Parathyroid adenoma (tissue), 2 donors: ENCODE data around the gene KIF26A.

ENCODE experiments used
- H2AFZ ChIP-seq: fragments of 300-600 bp; sonication (generic); one replicate; pipeline ENCODE4 v1.7.0; 2017; ENCODE audit warnings: antibody characterized with exemption, mild to moderate bottlenecking
- H3K27ac ChIP-seq: fragments of 300-600 bp; sonication (generic); one replicate; pipeline ENCODE4 v1.7.0; 2017
- H3K27me3 ChIP-seq: fragments of 300-600 bp; sonication (generic); one replicate; pipeline ENCODE4 v1.7.0; 2017; ENCODE audit warnings: low read length; ENCODE audit not compliant: control insufficient read depth, insufficient read depth
- H3K36me3 ChIP-seq: fragments of 300-600 bp; sonication (generic); one replicate; pipeline ENCODE4 v1.7.0; 2017; ENCODE audit warnings: low read length; ENCODE audit not compliant: control insufficient read depth, insufficient read depth
- H3K4me1 ChIP-seq: fragments of 300-600 bp; sonication (generic); one replicate; pipeline ENCODE4 v1.7.0; 2017; ENCODE audit warnings: control low read depth
- H3K4me2 ChIP-seq: fragments of 300-600 bp; sonication (generic); one replicate; pipeline ENCODE4 v1.7.0; 2017; ENCODE audit warnings: low read length
- H3K4me3 ChIP-seq: fragments of 300-600 bp; sonication (generic); one replicate; pipeline ENCODE4 v1.7.0; 2017; ENCODE audit warnings: low read depth, low read length
- H3K79me2 ChIP-seq: fragments of 300-600 bp; sonication (generic); one replicate; pipeline ENCODE4 v1.7.0; 2017; ENCODE audit warnings: control low read depth
- H3K9ac ChIP-seq: fragments of 300-600 bp; sonication (generic); one replicate; pipeline ENCODE4 v1.7.0; 2017; ENCODE audit warnings: mild to moderate bottlenecking
- H3K9me3 ChIP-seq: fragments of 300-600 bp; sonication (generic); one replicate; pipeline ENCODE4 v1.7.0; 2017; ENCODE audit warnings: low read length; ENCODE audit not compliant: control insufficient read depth
- CTCF ChIP-seq: fragments of 300-600 bp; sonication (generic); IDR thresholded peaks from one replicate; pipeline ENCODE4 v1.7.0; 2017; ENCODE audit warnings: antibody characterized with exemption, mild to moderate bottlenecking
- donor health status: primary hyperparathyroidism.

Gene KIF26A

GRCh38 chr14:104095426-104096310 lies 42.7 kb upstream of the KIF26A start:
- Histone ChIP-seq H2AFZ (no peak overlapping the region), H3K27ac (no peak overlapping the region), H3K4me1 (peaks cover 3% of the 10 kb centered on the region), H3K4me3 (no peak overlapping the region), H3K9ac (no peak overlapping the region), H3K79me2 (no peaks in the 10 kb centered on the region), H3K27me3 (no peaks in the 10 kb centered on the region), H3K36me3 (no peaks in the 10 kb centered on the region), H3K4me2 (no peak overlapping the region), H3K9me3 (no peaks in the 10 kb centered on the region)
- no peak for TF ChIP-seq CTCF

- Histone ChIP-seq H3K27me3 (no peaks in the 10 kb centered on the region), H3K9ac (no peak overlapping the region), H3K36me3 (no peaks in the 10 kb centered on the region), H3K4me3 (no peak overlapping the region), H3K4me1 (peaks cover 3% of the 10 kb centered on the region), H3K9me3 (no peaks in the 10 kb centered on the region), H3K79me2 (no peaks in the 10 kb centered on the region), H3K27ac (no peak overlapping the region), H3K4me2 (no peak overlapping the region), H2AFZ (no peak overlapping the region)
- TF ChIP-seq CTCF = no peak
These were observed 42.1 kb upstream of the KIF26A start for GRCh38 chr14:104096318-104096717.

- H3K36me3 ChIP-seq = no peaks in the 10 kb centered on the region
- TF ChIP-seq CTCF = no peak
- H3K4me1 ChIP-seq = peaks cover 3% of the 10 kb centered on the region
- no peak overlapping the region for H3K4me2 ChIP-seq
- H3K27me3 ChIP-seq = no peaks in the 10 kb centered on the region
- no peak overlapping the region for H2AFZ ChIP-seq
- no peak overlapping the region for H3K27ac ChIP-seq
- no peak overlapping the region for H3K4me3 ChIP-seq
- H3K79me2 ChIP-seq = no peaks in the 10 kb centered on the region
- H3K9me3 ChIP-seq = no peaks in the 10 kb centered on the region
- H3K9ac ChIP-seq = no peak overlapping the region
These were observed 41.4 kb upstream of the KIF26A start for GRCh38 chr14:104096751-104097700.

- no peak overlapping the region for H2AFZ ChIP-seq
- H3K4me1 ChIP-seq = peaks cover 3% of the 10 kb centered on the region
- TF ChIP-seq CTCF = no peak
- no peaks in the 10 kb centered on the region for H3K36me3 ChIP-seq
- no peaks in the 10 kb centered on the region for H3K79me2 ChIP-seq
- no peaks in the 10 kb centered on the region for H3K27me3 ChIP-seq
- no peaks in the 10 kb centered on the region for H3K9me3 ChIP-seq
- H3K4me2 ChIP-seq = no peak overlapping the region
- no peak overlapping the region for H3K9ac ChIP-seq
- H3K27ac ChIP-seq = no peak overlapping the region
- no peak overlapping the region for H3K4me3 ChIP-seq
These were observed 39.9 kb upstream of the KIF26A start for GRCh38 chr14:104098272-104099095.
